LoVo (cell line): ENCODE results near the gene SLC41A1.

Experiments used
- DNase-seq: peaks from one replicate; pipeline ENCODE4 v3.0.0-alpha.2; 2016; ENCODE audit warnings: low spot score

SLC41A1 gene

GRCh38 chr1:205822397-205822796, 9.4 kb upstream of the SLC41A1 start:
- no peak for DNase-seq

DNA sequence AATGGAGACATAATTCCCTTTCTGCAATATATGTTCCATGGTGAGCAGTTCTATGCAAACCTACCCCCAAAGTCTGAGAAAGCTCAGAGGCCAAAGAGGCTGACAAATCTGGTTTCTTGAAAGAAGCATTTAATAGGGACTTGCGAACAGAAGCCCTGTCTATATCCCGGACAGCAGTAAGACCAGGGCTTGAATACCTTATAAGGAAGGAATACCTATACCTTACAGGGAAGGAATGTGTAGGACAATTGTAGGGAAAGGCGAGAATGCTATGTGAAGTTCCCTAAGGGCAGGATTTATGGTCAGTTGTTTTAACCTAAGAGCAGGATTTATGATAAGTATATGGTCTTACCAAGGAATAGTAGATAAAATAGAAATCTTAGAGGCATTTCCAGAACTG, 5.0 kb upstream of the SLC41A1 start:
- DNase-seq, result no peak

- DNase-seq, result no peak
Observed at GRCh38 chr1:205817364-205817763, 4.4 kb upstream of the SLC41A1 start.

GRCh38 chr1:205813755-205814058, 709 bp upstream of the SLC41A1 start:
- peak; percentile 55 for DNase-seq

DNA sequence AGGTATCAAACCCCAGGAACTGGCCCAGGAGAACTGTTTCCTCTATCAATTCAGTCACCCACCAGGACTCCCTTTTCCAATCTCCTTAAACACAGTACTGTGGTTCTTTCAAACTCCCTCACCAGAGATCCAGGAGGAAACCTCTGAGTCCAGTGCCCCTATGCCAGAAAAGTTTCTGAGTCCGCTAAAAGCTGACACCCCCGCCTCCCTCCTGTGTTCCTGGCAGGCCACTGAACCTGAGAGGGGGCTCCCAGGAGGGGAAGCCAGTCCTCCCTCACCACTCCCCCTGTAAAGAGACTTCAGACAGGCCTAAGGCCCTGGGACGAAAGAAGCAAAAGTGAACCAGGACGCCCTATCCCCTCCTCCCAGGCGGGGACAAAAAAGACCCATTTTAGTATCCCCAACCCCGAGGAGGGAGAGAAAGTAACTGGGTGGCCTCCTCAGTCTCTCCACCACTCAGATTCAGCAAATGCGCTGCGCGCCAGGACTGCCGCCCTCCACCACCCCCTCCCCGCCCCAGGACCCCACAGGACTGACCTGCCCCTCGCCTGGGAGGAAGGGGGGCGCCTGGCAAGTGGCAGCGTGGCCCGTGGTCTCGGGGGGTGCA, 624 bp downstream of the SLC41A1 start:
- DNase-seq, result no peak

DNA sequence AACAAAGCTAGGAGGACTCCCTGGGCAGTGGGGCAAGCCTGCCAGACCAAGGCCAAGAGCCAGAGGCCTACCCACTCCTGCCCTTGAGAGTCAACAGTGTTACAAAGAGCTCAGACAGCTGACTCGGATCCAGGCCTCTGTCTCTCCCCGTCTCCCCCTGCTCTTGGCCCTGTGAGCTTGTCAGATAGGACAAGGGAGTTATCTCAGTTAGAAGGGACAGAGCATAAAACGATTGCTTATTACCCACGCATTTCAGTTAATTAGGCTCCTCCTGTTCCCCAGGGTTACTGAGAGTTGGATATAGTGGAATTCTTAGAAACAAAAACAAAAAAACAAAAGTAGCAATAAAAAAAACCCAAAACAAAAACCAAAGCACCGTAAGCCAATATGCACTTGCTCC, 1.3 kb downstream of the SLC41A1 start:
- DNase-seq, result no peak

- no peak for DNase-seq
Observed at GRCh38 chr1:205810448-205811157, 2.4 kb downstream of the SLC41A1 start.

GRCh38 chr1:205809942-205810345, 3.1 kb downstream of the SLC41A1 start:
- DNase-seq, result no peak

- no peak for DNase-seq
Observed at GRCh38 chr1:205809469-205809868, 3.5 kb downstream of the SLC41A1 start.

DNA sequence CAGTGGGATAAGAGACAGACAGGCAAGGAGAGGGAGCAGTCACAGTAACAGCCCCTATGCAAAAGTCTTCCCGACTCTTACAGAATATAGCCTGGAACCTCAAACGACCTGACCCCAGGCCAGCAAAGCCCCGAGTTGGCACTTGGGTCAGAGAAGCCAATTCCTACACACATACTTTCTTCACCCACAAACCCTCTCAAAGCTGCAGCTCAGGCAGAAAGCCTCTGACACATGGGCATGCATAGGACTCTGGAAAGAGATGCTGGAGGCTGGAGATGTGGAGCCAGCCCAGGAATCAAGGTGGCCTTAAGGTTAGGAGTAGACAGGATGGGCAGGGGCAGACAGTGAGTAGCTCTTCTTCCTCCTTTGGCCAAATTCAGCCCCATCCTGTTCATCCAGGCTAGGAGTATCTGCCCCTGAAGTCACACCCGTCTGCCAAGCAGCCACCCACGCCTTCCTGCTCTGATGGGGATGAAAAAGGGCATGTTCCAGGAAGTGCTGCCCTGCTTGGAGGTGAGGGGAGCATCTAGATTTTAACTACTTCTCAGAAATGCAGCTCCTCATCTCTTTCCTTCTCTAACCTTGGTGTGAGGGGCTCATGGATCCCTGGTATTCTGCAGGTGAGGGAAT, 7.8 kb downstream of the SLC41A1 start:
- DNase-seq, result no peak

DNA sequence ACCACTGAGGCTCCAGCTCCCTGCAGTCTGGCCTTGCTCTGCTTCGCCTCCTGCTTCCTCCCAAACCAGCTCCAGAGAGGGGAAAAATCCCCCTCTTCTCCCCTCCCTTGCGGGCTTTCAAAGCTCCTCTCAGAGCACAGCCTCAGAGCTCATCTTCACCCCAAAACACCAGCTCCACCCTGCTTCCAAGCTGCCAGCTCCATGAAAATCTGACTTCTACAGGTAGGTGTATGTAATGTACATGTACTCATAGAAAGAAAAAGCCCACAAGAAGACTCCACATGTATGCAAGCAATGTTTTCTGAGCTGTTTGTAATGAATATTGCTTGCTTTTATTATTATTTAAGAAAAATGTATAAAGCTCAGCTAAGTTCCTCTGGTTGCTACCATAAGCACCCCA, 8.4 kb downstream of the SLC41A1 start:
- DNase-seq, result no peak

GRCh38 chr1:205803986-205804385, 9.0 kb downstream of the SLC41A1 start:
- DNase-seq, result no peak

GRCh38 chr1:205802060-205802459, 10.9 kb downstream of the SLC41A1 start:
- no peak for DNase-seq

DNA sequence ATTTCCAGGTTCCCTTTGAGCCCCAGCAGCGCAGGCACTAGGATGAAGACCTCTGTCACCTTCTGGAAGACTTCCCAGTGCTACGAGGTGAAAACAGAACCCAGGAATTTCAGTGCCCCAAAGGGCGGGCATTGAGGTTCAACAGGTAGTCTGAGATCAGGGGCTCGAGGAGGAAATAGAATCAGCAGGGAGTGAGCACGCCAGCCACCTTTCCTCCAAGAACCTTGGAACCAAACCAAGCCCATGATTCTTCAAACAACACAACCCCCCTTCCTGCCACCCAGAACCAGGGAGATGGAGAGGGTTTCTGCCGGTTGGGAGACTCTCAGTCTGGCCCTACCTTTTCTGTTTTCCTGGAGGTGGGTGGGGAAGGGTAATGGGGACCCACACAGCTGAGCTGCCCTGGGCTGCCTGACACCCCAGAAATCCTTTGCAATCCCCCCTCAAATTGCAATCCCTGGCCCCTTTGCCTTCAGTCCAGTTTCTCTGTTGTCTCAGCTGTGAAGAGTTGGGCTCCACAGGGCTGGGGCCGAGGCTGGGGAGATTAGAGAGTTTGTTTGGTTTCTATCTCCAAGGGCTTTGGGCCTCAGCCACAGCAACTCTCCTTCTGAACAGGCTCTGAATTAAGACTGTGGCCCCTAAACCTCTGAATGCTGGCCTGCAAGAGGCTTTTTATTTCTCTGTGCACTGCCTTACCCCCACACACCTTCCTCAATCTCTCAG, 11.9 kb downstream of the SLC41A1 start:
- DNase-seq, result no peak

GRCh38 chr1:205800427-205800826, 12.6 kb downstream of the SLC41A1 start:
- no peak for DNase-seq

GRCh38 chr1:205798577-205798976, 14.4 kb downstream of the SLC41A1 start:
- no peak for DNase-seq

- DNase-seq, result no peak
Observed at GRCh38 chr1:205797168-205797567, 15.8 kb downstream of the SLC41A1 start.

- DNase-seq, result no peak
Observed at GRCh38 chr1:205794011-205794730, 18.8 kb downstream of the SLC41A1 start.

DNA sequence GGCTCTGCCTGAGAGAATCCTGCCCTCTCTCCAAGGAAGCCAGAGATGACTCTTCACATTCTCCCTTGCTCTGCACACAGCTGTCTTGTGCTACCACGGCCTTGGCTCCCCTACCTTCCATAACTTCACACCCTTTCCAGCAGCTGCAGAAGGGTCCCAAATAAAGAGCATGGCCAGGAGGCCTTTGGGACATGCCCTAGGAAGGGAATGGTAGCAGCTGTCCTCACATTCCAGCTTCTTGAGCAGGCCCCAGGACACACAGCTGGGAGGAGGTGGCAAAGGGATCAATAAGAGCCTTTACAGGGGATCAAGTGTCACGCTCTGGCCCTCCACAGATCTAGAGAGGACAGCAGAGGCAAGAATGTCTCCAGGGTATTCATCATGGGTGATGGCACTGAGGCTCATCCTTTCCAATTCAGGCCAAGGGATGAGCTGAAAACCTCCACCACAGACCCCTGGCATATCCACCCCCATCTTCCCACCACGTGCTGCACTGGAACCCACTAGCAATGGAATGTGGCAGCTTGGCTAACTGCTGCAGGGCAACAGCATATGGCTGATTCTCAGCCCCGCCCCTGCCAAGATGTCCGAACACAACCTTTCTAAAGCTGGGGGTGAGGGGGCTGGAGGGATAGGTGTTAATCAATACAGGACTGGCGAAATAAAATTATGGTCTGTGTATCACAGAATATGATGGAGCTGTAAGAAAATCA, 19.9 kb downstream of the SLC41A1 start:
- DNase-seq, result no peak

DNA sequence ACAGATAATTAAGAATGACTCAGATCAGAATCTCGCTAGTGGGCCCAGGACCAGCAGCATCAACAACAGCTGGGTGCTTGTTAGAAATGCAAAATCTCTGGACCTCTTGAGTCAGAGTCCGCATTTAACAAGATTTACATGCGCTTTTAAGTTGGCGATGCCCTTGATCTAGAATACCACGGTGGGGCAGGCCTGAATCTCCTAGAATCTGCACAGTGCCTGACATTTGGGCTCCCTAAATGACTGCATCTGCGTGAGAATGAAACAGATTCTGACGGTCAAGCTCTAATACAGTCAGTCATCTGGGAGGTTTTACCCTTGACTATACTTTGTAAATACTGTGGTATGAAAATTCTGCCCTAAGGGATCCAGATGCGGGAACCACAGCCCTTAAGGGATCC, 20.5 kb downstream of the SLC41A1 start:
- DNase-seq, result no peak

DNA sequence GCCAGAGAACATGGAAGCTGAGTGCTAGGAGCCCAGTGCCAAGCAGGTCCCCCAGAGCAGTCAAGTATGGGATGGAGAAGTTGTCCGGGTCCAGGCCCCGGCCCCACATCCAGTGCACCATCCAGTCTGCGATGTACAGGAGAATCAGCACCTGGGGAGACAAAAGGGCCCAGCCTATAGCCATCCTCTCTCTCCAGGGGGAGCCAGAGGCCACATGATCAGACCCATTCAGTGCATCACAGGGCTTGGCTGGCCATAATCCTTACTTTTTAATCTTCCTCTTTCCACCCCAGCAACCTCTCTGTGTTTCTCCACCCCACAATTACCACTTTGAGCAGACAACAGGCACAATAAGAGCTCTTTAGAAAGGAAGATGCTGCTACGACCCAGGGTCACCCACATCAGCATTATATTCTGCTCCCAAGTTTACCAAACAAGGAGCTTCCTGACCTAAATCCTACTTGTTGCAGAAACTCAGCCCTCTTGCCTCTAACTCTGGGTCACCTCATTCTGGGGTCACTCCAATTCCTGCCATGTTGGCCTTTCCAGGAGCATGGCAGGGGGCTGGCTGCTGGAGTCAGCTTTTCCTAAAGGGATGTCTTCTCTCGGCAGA, 21.3 kb downstream of the SLC41A1 start:
- DNase-seq, result peak; percentile 11
